MM.1S (cell line): ENCODE results near the gene ECSCR.
"Not testable (repeated sequence)": the region's sequence is repeated elsewhere in the genome, so short reads cannot be mapped to it uniquely, and the experiment has no call there.

Experiments
- DNase-seq: peaks from one replicate; pipeline ENCODE4 v3.0.0-alpha.2; 2015
- H2AFZ ChIP-seq: fragments of 300-600 bp; sonication (generic); 2 replicates; pipeline ENCODE4 v1.6.0; 2016; ENCODE audit warnings: antibody characterized with exemption, low read length
- H3F3A ChIP-seq: fragments of 300-600 bp; sonication (generic); 2 replicates; pipeline ENCODE4 v1.6.1; 2016; ENCODE audit warnings: mild to moderate bottlenecking, antibody characterized with exemption, low read length, moderate library complexity, mixed read lengths; ENCODE audit not compliant: insufficient read depth
- H3K27ac ChIP-seq: fragments of 300-600 bp; sonication (generic); 2 replicates; pipeline ENCODE4 v1.5.1; 2016; ENCODE audit warnings: mild to moderate bottlenecking, low read length
- H3K27me3 ChIP-seq: fragments of 300-600 bp; sonication (generic); replicated peaks from 2 replicates; pipeline ENCODE4 v1.6.0; 2016; ENCODE audit warnings: low read length; ENCODE audit not compliant: insufficient read depth
- H3K36me3 ChIP-seq: fragments of 300-600 bp; sonication (generic); replicated peaks from 2 replicates; pipeline ENCODE4 v1.6.1; 2016; ENCODE audit warnings: mild to moderate bottlenecking, low read length, mixed read lengths; ENCODE audit not compliant: insufficient read depth
- H3K4me1 ChIP-seq: fragments of 300-600 bp; sonication (generic); 2 replicates; pipeline ENCODE4 v1.6.1; 2016; ENCODE audit warnings: low read length, mixed read lengths
- H3K4me2 ChIP-seq: fragments of 300-600 bp; sonication (generic); 2 replicates; pipeline ENCODE4 v1.6.0; 2016; ENCODE audit warnings: low read depth, low read length
- H3K4me3 ChIP-seq: fragments of 300-600 bp; sonication (generic); 2 replicates; pipeline ENCODE4 v1.5.1; 2016; ENCODE audit warnings: low read length, mixed read lengths
- H3K79me2 ChIP-seq: fragments of 300-600 bp; sonication (generic); 2 replicates; pipeline ENCODE4 v1.6.1; 2016; ENCODE audit warnings: mixed run types, low read length, mixed read lengths
- H3K9ac ChIP-seq: fragments of 300-600 bp; sonication (generic); 2 replicates; pipeline ENCODE4 v1.6.1; 2016; ENCODE audit warnings: low read length, mixed read lengths
- H3K9me2 ChIP-seq: fragments of 300-600 bp; sonication (generic); replicated peaks from 2 replicates; pipeline ENCODE4 v1.6.1; 2016; ENCODE audit warnings: mild to moderate bottlenecking, low read length, mixed read lengths; ENCODE audit not compliant: insufficient read depth
- H3K9me3 ChIP-seq: fragments of 300-600 bp; sonication (generic); replicated peaks from 2 replicates; pipeline ENCODE4 v1.6.1; 2016; ENCODE audit warnings: mild to moderate bottlenecking, low read length, mixed read lengths; ENCODE audit not compliant: insufficient read depth
- H4K20me1 ChIP-seq: fragments of 300-600 bp; sonication (generic); 2 replicates; pipeline ENCODE4 v1.6.1; 2016; ENCODE audit warnings: mild to moderate bottlenecking, low read length, moderate library complexity, mixed read lengths; ENCODE audit not compliant: insufficient read depth
- EZH2 ChIP-seq: fragments of 300-600 bp; sonication (generic); optimal IDR thresholded peaks from 2 replicates; pipeline ENCODE3; 2017; ENCODE audit warnings: low read depth, mild to moderate bottlenecking, antibody characterized with exemption, low read length, mixed read lengths
- EZH2phosphoT487 ChIP-seq: fragments of 300-600 bp; sonication (generic); IDR thresholded peaks from 2 replicates; pipeline ENCODE4 v1.6.1; 2018; ENCODE audit warnings: antibody characterized with exemption, low read length
- TF ChIP-seq, protein P1 (sequence below): fragments of 300-600 bp; sonication (generic); IDR thresholded peaks from 2 replicates; pipeline ENCODE4 v1.5.1; 2016; ENCODE audit warnings: antibody characterized with exemption, low read length, mixed read lengths

Gene ECSCR, protein sequence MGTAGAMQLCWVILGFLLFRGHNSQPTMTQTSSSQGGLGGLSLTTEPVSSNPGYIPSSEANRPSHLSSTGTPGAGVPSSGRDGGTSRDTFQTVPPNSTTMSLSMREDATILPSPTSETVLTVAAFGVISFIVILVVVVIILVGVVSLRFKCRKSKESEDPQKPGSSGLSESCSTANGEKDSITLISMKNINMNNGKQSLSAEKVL

GRCh38 chr5:139462586-139463276 lies at the start of gene ECSCR:
Gene ECSCR (minus strand): TSS chr5:139462743. CDS start chr5:139462670, 73 bp downstream.
- H3K4me1 ChIP-seq, result no peaks in the 10 kb centered on the region
- no peak within 1 kb of the TSS for H3K4me2 ChIP-seq
- no peak for TF ChIP-seq EZH2phosphoT487
- TF ChIP-seq EZH2, result no peak
- TF ChIP-seq, protein P1, sequence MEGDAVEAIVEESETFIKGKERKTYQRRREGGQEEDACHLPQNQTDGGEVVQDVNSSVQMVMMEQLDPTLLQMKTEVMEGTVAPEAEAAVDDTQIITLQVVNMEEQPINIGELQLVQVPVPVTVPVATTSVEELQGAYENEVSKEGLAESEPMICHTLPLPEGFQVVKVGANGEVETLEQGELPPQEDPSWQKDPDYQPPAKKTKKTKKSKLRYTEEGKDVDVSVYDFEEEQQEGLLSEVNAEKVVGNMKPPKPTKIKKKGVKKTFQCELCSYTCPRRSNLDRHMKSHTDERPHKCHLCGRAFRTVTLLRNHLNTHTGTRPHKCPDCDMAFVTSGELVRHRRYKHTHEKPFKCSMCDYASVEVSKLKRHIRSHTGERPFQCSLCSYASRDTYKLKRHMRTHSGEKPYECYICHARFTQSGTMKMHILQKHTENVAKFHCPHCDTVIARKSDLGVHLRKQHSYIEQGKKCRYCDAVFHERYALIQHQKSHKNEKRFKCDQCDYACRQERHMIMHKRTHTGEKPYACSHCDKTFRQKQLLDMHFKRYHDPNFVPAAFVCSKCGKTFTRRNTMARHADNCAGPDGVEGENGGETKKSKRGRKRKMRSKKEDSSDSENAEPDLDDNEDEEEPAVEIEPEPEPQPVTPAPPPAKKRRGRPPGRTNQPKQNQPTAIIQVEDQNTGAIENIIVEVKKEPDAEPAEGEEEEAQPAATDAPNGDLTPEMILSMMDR, result no peak
- no peak within 1 kb of the TSS for H3K27ac ChIP-seq
- no peak for DNase-seq
- no peak within 1 kb of the TSS for H2AFZ ChIP-seq
- H3K9me3 ChIP-seq, result no peaks in the 10 kb centered on the region
- no peak within 1 kb of the TSS for H3K9ac ChIP-seq
- no peak within 1 kb of the TSS for H3K4me3 ChIP-seq
- H3K36me3 ChIP-seq, result no peaks in the 10 kb centered on the region
- no peaks in the 10 kb centered on the region for H3K9me2 ChIP-seq
- no peaks in the 10 kb centered on the region for H3F3A ChIP-seq
- no peaks in the 10 kb centered on the region for H4K20me1 ChIP-seq
- H3K79me2 ChIP-seq, result no peaks in the 10 kb centered on the region
- H3K27me3 ChIP-seq, result no peaks in the 10 kb centered on the region

- H3K4me2 ChIP-seq, H3K4me3 ChIP-seq: not testable (repeated sequence)
Observed at GRCh38 chr5:139504722-139505121, 42.2 kb upstream of the ECSCR start.

GRCh38 chr5:139503879-139504278 lies 41.3 kb upstream of the ECSCR start:
- not testable (repeated sequence) for H3K36me3 ChIP-seq, H2AFZ ChIP-seq, H4K20me1 ChIP-seq, H3K4me3 ChIP-seq, H3K9ac ChIP-seq, DNase-seq, H3K79me2 ChIP-seq, H3K27me3 ChIP-seq, H3K4me1 ChIP-seq, H3F3A ChIP-seq, H3K4me2 ChIP-seq, H3K9me2 ChIP-seq, H3K27ac ChIP-seq, H3K9me3 ChIP-seq

More at GRCh38 chr5:139504722-139505121, 42.2 kb upstream of the ECSCR start:
- H3F3A ChIP-seq, H3K36me3 ChIP-seq, H3K79me2 ChIP-seq, H4K20me1 ChIP-seq, H2AFZ ChIP-seq, H3K9ac ChIP-seq, H3K27me3 ChIP-seq, H3K4me1 ChIP-seq, H3K9me3 ChIP-seq, DNase-seq, H3K9me2 ChIP-seq, H3K27ac ChIP-seq: not testable (repeated sequence)

DNA sequence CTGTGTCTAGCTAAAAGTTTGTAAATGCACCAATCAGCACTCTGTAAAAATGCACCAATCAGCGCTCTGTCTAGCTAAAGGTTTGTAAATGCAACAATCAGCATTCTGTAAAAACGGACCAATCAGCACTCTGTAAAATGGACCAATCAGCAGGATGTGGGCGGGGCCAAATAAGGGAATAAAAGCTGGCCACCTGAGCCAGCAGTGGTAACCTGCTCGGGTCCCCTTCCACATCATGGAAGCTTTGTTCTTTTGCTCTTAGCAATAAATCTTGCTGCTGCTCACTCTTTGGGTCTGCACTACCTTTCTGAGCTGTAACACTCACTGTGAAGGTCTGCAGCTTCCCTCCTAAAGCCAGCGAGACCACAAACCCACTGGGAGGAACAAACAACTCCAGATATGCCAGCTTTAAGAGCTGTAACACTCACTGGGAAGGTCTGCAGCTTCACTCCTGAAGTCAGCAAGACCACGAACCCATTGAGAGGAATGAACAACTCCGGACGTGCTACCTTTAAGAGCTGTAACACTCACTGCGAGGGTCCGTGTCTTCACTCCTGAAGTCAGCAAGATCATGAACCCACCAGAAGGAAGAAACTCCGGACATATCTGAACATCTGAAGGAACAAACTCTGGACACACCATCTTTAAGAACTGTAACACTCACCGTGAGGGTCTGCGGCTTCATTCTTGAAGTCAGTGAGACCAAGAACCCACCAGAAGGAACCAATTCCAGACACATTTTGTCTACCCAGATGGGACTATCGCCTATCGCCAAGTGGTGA lies 40.7 kb upstream of the ECSCR start:
- H3K9me3 ChIP-seq, H3K9ac ChIP-seq, H3K4me2 ChIP-seq, H2AFZ ChIP-seq, H3F3A ChIP-seq, H4K20me1 ChIP-seq, H3K79me2 ChIP-seq, H3K27ac ChIP-seq, H3K4me3 ChIP-seq, DNase-seq, H3K9me2 ChIP-seq, H3K4me1 ChIP-seq, H3K36me3 ChIP-seq, H3K27me3 ChIP-seq: not testable (repeated sequence)
